Uterus (tissue), 4 donors: ENCODE results near the gene LRP1. TPM values are rescaled to one million over a fixed set of nuclear protein-coding genes. Genes with fewer than 3 reads are reported as not detected.

Source experiments
- DNase-seq, 2 donors: peaks; one replicate each; pipeline ENCODE4 v3.0.0-alpha.2; 2019 to 2020
- H3K27ac ChIP-seq, 2 donors: fragments of 200-600 bp; sonication (generic); 1 replicate in 1 of 2; 2 replicates in 1 of 2; pipeline ENCODE4 v1.5.1; 2016 to 2018
- H3K27me3 ChIP-seq, 2 donors: fragments of 200-600 bp; sonication (generic); one replicate each; pipeline ENCODE4 v1.5.1; 2018 to 2019; ENCODE audit warnings: control low read depth in 1 of 2
- H3K36me3 ChIP-seq, 2 donors: fragments of 200-600 bp; sonication (generic); one replicate each; pipeline ENCODE4 v1.5.1; 2019; ENCODE audit warnings: control low read depth in 1 of 2
- H3K4me1 ChIP-seq, 2 donors: fragments of 200-600 bp; sonication (generic); one replicate each; pipeline ENCODE4 v1.5.1; 2018 to 2019; ENCODE audit warnings: control low read depth in 1 of 2
- H3K4me3 ChIP-seq, 2 donors: fragments of 200-600 bp; sonication (generic); 1 replicate in 1 of 2; 2 replicates in 1 of 2; pipeline ENCODE4 v1.5.1; 2018 to 2019; ENCODE audit warnings: mild to moderate bottlenecking in 1 of 2
- H3K9me3 ChIP-seq, 2 donors: fragments of 200-600 bp; sonication (generic); one replicate each; pipeline ENCODE4 v1.5.1; 2019; ENCODE audit warnings: control low read depth in 1 of 2
- POLR2A ChIP-seq, 2 donors: fragments of 450-650 bp; IDR thresholded peaks; one replicate each; pipeline ENCODE4 v1.6.1; 2016; ENCODE audit warnings: antibody characterized with exemption in 2 of 2, mild to moderate bottlenecking in 1 of 2, moderate library complexity in 1 of 2
- intact Hi-C: fragments of 100-400 bp; cut with DNase I; formaldehyde crosslinking; loops from one replicate; pipeline ENCODE4 v1.15.1; 2023; ENCODE audit warnings: low total_unique reads
- total RNA-seq, 4 donors: library from RNA; depleted of rRNA in 3 of 4; stranded (reverse); fragments of >200 nt in 3 of 4; gene quantifications; one replicate each; pipeline versions ENCODE4 v1.1.0 to v1.2.4, GENCODE V29; 2014 to 2023
- TF ChIP-seq, protein P1 (sequence below), 4 experiments: fragments of 200-600 bp in 2 of 4; fragments of 450-650 bp in 2 of 4; sonication (generic) in 2 of 4; IDR thresholded peaks; one replicate each; pipeline ENCODE4 v1.5.1; 2016 to 2019; ENCODE audit warnings: antibody characterized with exemption in 4 of 4, mild to moderate bottlenecking in 2 of 4, moderate library complexity in 1 of 4
- donor health status: DM: yes; HTN: yes; CAD: no.

LRP1 gene
- total RNA-seq, 4 donors from 2014 or later, result 164 to 507 (median 318) TPM

DNA sequence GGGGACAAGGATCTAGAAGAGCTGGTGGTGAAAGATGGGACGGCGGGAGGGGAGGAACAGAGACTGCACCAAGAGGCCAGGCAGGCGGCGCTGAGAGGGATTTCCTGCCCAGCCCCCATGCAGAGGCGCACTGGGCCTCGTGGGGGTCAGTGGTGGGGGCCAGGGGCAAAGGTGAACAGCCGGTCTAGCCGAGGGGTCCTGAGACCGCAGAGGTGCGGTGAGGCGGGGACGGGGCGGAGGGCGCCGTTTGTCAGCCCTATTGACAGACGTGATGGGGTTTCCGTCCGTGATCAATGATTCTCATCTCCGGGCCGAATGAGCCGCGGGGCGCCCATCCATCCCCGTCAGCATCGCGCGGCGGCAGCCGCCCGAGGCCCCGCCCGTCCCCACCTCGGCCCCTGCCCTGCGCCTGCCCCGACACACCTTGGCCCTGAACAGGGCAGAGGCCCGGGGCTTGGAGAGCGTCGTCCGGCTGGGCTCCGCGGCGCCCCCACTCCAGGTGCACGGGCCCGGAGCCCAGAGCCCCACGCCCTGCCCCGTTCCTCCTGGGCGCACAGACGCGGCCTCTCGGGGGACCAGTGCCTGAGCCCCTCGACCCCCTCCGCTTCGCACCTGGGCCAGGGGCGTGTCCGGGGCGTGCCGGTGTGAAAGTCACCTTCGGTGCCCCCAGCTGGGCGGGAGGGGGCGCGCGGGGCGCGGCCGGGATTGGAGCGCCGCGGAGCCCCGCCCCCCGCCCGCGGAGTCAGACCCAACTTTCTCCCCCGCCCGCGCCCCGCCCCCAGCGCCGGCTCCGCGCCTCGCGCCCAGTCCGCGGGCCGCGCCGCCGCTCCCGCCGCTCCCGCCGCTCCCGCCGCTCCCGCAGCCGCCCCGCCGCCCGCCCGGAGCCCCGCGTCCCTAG, 88.0 kb downstream of the LRP1 start, which contains the start of gene NXPH4:
NXPH4 (plus strand) TSS at position 781 of the 898 bp plus-strand sequence. CDS start 176 bp downstream, outside the sequence.
- Histone ChIP-seq H3K4me3 (peak within 1 kb of the TSS; percentile 14 to 26), H3K27me3 (peaks cover 25 to 52% of the 10 kb centered on the region in 2 donors), H3K27ac (no peak within 1 kb of the TSS), H3K36me3 (no peaks in the 10 kb centered on the region), H3K4me1 (peaks cover 3 to 22% of the 10 kb centered on the region in 2 donors), H3K9me3 (no peaks in the 10 kb centered on the region)
- peak in 1 of 2 donors; percentile 47 for DNase-seq
- TF ChIP-seq, protein P1, sequence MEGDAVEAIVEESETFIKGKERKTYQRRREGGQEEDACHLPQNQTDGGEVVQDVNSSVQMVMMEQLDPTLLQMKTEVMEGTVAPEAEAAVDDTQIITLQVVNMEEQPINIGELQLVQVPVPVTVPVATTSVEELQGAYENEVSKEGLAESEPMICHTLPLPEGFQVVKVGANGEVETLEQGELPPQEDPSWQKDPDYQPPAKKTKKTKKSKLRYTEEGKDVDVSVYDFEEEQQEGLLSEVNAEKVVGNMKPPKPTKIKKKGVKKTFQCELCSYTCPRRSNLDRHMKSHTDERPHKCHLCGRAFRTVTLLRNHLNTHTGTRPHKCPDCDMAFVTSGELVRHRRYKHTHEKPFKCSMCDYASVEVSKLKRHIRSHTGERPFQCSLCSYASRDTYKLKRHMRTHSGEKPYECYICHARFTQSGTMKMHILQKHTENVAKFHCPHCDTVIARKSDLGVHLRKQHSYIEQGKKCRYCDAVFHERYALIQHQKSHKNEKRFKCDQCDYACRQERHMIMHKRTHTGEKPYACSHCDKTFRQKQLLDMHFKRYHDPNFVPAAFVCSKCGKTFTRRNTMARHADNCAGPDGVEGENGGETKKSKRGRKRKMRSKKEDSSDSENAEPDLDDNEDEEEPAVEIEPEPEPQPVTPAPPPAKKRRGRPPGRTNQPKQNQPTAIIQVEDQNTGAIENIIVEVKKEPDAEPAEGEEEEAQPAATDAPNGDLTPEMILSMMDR (IDR thresholded peaks at IDR 0.05), result no peak
- no peak for TF ChIP-seq POLR2A (IDR thresholded peaks at IDR 0.05)
- intact Hi-C loops, result no loop called here

DNA sequence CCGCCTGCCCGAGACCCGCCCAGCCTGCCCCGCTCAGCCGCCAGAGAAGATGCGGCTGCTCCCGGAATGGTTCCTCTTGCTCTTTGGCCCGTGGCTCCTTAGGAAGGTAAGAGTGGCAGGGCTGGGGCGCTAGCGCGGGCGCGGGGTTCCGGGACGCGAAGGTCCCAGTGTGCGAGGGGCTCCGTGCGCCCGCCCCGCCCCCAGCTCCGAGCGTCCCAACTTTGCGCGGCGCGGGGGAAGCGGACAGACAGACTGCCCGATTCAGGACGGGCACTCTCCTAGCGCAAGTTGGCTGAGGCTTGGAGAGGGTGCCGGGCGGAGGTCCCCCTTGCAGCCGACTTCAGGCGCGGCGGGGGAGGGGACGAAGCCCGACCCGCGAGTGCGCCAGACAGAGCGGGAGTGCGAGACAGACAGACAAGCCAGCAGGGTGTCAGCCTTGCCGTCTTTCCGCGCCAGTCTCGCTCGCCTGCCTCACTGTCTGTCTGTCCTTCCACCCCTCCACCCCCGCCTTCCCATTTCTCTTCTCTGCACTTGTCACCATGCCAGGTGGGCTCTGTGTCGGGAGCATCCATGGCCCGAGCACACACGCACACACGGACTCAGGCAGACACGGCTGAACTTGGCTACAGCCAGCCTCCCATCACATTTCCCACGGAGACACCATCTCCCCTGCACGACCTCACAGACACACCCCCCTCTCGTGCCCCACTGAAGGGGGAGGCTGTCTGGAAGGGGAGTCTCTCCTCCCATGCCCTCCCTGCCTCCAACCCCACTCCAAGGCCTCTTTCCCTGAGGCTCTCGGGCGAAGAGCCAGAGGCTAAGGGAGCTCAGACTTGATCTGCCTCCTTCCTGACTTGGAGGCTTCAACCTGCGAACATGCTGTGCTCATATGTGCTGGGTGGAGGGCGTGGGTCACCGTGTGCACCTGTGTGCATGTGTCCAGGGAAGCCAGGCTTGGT, 88.9 kb downstream of the LRP1 start:
- intact Hi-C loops, result no loop called here

DNA sequence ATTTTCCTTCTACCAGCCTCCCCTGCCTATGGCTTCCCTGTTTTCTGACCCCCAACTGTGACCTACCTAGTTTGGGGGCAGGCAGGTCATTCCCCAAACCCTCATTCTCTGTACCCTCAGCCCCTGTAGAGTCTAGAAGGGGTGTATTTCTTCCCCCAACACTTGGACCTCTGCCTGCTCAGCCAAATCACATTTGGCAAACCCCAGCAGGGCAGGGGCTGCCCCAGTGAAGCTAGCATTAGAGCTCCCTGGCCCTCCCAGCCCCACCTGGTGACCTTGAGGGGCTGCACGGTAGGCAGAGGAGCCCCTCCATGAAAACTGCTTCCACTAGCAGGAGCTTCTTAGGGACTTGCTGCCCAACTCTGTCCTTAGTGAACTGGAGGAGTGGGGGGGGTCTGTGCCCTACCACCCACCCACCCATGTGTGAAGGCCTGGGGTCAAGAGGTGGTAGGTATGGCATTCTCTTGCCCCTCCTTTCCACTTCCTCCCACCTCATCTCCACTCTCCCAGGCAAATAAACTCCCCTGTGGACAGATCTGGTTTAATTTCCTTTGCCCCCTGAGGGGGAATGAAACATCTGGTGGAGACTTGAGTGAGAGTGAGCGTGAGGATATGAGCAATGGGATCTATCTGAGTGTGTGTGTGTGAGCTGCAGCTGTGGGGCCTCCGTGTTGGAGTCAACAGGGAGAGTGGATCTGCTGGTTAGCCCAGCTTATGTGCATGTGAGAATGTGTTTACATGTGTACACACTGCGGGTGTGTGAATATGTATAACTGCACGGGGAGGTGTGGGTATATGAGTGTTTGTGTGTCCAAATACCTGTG, 90.0 kb downstream of the LRP1 start:
- no peak for DNase-seq
- Histone ChIP-seq H3K4me3 (no peak overlapping the region), H3K9me3 (no peaks in the 10 kb centered on the region), H3K27me3 (peaks cover 25 to 56% of the 10 kb centered on the region in 2 donors), H3K36me3 (no peaks in the 10 kb centered on the region), H3K27ac (no peak overlapping the region), H3K4me1 (peaks cover 3 to 22% of the 10 kb centered on the region in 2 donors)
- intact Hi-C loops, result no loop called here
- TF ChIP-seq POLR2A (IDR thresholded peaks at IDR 0.05), result no peak
- TF ChIP-seq, protein P1 (IDR thresholded peaks at IDR 0.05), result no peak

More for the DNA sequence above, 88.9 kb downstream of the LRP1 start:
- peaks cover 25 to 56% of the 10 kb centered on the region in 2 donors for H3K27me3 ChIP-seq
- TF ChIP-seq, protein P1 (IDR thresholded peaks at IDR 0.05), result no peak
- TF ChIP-seq POLR2A (IDR thresholded peaks at IDR 0.05), result no peak
- no peaks in the 10 kb centered on the region for H3K36me3 ChIP-seq
- peak overlapping the region; percentile 14 to 26 for H3K4me3 ChIP-seq
- peaks cover 3 to 22% of the 10 kb centered on the region in 2 donors for H3K4me1 ChIP-seq
- H3K27ac ChIP-seq, result no peak overlapping the region
- DNase-seq, result no peak
- H3K9me3 ChIP-seq, result no peaks in the 10 kb centered on the region

DNA sequence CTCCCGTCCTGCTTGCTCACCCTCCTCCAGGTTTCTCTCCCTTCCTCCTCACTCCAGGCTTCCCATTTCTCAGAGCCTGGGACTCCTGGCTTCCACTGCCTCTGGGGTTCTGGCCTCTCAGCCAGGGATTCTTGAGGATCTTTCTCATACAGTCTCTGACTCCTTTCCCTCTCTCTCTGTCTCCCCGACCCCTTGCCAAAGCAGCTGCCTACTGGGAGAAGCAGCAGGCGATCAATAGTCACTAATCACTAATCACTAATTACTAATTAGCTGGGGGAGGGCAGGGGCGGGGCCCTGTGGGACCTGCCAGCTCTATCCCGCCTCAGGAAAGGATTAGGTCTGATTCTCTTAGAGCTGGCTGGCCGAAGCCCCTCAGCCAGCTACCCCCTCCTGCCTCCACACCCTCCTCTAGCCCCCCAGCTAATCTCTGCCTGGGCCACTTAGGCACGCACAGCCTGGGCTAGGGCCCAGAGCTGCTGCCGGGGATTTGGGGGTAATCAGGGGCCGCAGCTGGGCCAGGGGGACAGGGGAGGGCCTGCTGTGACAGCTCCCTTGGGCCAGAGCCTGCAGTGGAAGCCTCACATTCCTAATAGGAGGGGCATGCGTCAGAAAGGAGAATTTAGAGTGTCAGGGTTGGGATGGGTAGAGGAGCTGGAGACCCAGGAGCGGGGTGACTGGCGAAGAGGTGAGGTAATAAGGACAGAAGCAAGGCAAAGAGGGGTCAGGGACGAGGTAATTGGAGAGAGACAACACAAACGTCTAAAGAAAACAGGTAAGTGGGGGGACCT, 91.1 kb downstream of the LRP1 start:
- Histone ChIP-seq H3K4me3 (no peak overlapping the region), H3K4me1 (peaks cover 3 to 18% of the 10 kb centered on the region in 2 donors), H3K27ac (no peak overlapping the region), H3K9me3 (no peaks in the 10 kb centered on the region), H3K27me3 (peaks cover 25 to 56% of the 10 kb centered on the region in 2 donors), H3K36me3 (no peaks in the 10 kb centered on the region)
- TF ChIP-seq, protein P1 (IDR thresholded peaks at IDR 0.05), result no peak
- TF ChIP-seq POLR2A (IDR thresholded peaks at IDR 0.05), result no peak
- no peak for DNase-seq
- intact Hi-C loops, result no loop called here
